ENCODE data around the gene SGK2.

- TF ChIP-seq EZH2 (IDR thresholded peaks at IDR 0.05; ENCODE audit: borderline replicate concordance, low read depth, low read length, poor library complexity, severe bottlenecking) (no peak), CTCF (conservative IDR thresholded peaks at IDR 0.05; ENCODE audit: low read depth, low read length) (no peak)
Observed at GRCh38 chr20:43531091-43531443, 27.8 kb upstream of the SGK2 start.
